Neural crest cell (in vitro differentiated cells): Measurements from ENCODE around the gene RNF145. TPM values are rescaled to one million over a fixed set of nuclear protein-coding genes. Genes with fewer than 3 reads are reported as not detected.

ENCODE experiments used
- DNase-seq: peaks from one replicate; pipeline ENCODE4 v3.0.0; 2021; ENCODE audit warnings: low read depth, mixed read lengths, low spot score
- H3K27ac Mint-ChIP-seq: one replicate; pipeline ENCODE4 v1.8.0; 2021; ENCODE audit warnings: mild to moderate bottlenecking, mixed read lengths; ENCODE audit not compliant: unreplicated experiment
- H3K27me3 Mint-ChIP-seq: 2 replicates; pipeline ENCODE4 v1.8.0; 2021; ENCODE audit warnings: low read depth, mild to moderate bottlenecking, mixed read lengths
- H3K36me3 Mint-ChIP-seq: 2 replicates; pipeline ENCODE4 v1.8.0; 2021; ENCODE audit warnings: low read depth, mild to moderate bottlenecking, mixed read lengths
- H3K4me1 Mint-ChIP-seq: 2 replicates; pipeline ENCODE4 v1.8.0; 2021; ENCODE audit warnings: mixed read lengths
- H3K4me3 Mint-ChIP-seq: one replicate; pipeline ENCODE4 v1.8.0; 2021; ENCODE audit warnings: mild to moderate bottlenecking, mixed read lengths
- H3K9me3 Mint-ChIP-seq: 2 replicates; pipeline ENCODE4 v1.8.0; 2021; ENCODE audit warnings: mixed read lengths
- CTCF ChIP-seq: fragments of 200-600 bp; sonication (generic); conservative IDR thresholded peaks from 2 replicates; pipeline ENCODE4 v1.5.0; 2021; ENCODE audit warnings: antibody characterized with exemption, mild to moderate bottlenecking
- total RNA-seq: library from RNA; stranded (reverse); gene quantifications from 2 replicates; pipeline ENCODE4 v1.2.1, GENCODE V29; 2021

Gene RNF145
- total RNA-seq, 1 donor from 2014 or later = 95.2 TPM

GRCh38 chr5:159227452-159227851 is 18.1 kb upstream of the RNF145 start:
- DNase-seq = no peak
- peaks cover 18% of the 10 kb centered on the region for H3K27me3 Mint-ChIP-seq
- no peaks in the 10 kb centered on the region for H3K36me3 Mint-ChIP-seq
- H3K4me1 Mint-ChIP-seq = no peaks in the 10 kb centered on the region
- H3K9me3 Mint-ChIP-seq = no peaks in the 10 kb centered on the region
- TF ChIP-seq CTCF = no peak
- no peak overlapping the region for H3K27ac Mint-ChIP-seq
- H3K4me3 Mint-ChIP-seq = no peak overlapping the region

GRCh38 chr5:159226451-159226850 is 17.1 kb upstream of the RNF145 start:
- TF ChIP-seq CTCF = no peak
- H3K4me1 Mint-ChIP-seq = no peaks in the 10 kb centered on the region
- H3K9me3 Mint-ChIP-seq = no peaks in the 10 kb centered on the region
- H3K27ac Mint-ChIP-seq = no peak overlapping the region
- DNase-seq = no peak
- no peaks in the 10 kb centered on the region for H3K36me3 Mint-ChIP-seq
- peaks cover 14% of the 10 kb centered on the region for H3K27me3 Mint-ChIP-seq
- no peak overlapping the region for H3K4me3 Mint-ChIP-seq

GRCh38 chr5:159224471-159224870 is 15.1 kb upstream of the RNF145 start:
- no peak for TF ChIP-seq CTCF
- Mint-ChIP-seq H3K36me3 (no peaks in the 10 kb centered on the region), H3K4me1 (no peaks in the 10 kb centered on the region), H3K4me3 (no peak overlapping the region), H3K27ac (peak overlapping the region; percentile 27), H3K27me3 (peaks cover 3% of the 10 kb centered on the region), H3K9me3 (no peaks in the 10 kb centered on the region)
- DNase-seq = no peak

GRCh38 chr5:159223469-159223868 is 14.1 kb upstream of the RNF145 start:
- H3K4me1 Mint-ChIP-seq = no peaks in the 10 kb centered on the region
- no peaks in the 10 kb centered on the region for H3K36me3 Mint-ChIP-seq
- H3K4me3 Mint-ChIP-seq = no peak overlapping the region
- H3K27ac Mint-ChIP-seq = no peak overlapping the region
- DNase-seq = no peak
- H3K27me3 Mint-ChIP-seq = peaks cover 3% of the 10 kb centered on the region
- no peaks in the 10 kb centered on the region for H3K9me3 Mint-ChIP-seq
- no peak for TF ChIP-seq CTCF

DNA sequence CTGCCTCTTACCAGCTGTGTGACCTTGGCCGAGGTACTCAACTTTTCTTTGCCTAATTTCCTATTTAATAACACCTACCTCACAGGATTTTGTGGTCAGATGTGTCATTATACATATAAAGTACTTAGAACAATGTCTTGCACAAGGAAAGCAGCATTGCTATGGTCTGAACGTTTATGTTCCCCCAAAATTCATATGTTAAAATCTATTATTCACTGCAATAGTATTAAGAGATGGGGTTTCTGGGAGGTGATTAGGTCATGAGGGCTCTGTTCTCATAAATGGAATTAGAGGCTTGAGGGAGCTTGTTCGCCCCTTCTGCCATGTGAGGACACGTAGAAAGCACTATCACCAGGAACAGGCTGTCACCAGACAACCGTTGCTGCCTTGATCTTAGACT is 10.9 kb upstream of the RNF145 start:
- no peak overlapping the region for H3K4me3 Mint-ChIP-seq
- no peaks in the 10 kb centered on the region for H3K9me3 Mint-ChIP-seq
- H3K27me3 Mint-ChIP-seq = peaks cover 3% of the 10 kb centered on the region
- peaks cover 3% of the 10 kb centered on the region for H3K4me1 Mint-ChIP-seq
- no peak for DNase-seq
- TF ChIP-seq CTCF = no peak
- no peaks in the 10 kb centered on the region for H3K36me3 Mint-ChIP-seq
- no peak overlapping the region for H3K27ac Mint-ChIP-seq

DNA sequence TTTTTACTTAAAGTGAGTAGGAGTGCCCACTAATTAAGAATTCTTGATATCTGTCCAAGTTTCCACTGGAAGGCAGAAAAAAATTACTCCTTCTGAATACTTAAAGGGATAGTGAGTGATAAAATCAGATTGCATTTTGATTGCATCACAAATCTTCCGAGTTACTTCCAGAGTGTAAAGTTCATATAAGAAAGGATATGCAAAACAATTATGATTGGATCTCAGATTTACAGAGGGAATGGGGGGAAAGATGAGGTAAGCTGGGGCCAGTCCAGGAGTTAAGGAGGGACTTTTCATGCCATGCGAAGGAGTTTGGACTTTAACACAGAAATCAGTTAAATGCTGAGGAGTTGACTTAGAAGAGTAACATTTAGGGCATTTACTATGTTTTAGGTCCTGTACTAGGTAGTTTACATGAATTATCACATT is 9.3 kb upstream of the RNF145 start:
- H3K4me1 Mint-ChIP-seq = peaks cover 3% of the 10 kb centered on the region
- no peak overlapping the region for H3K4me3 Mint-ChIP-seq
- H3K27ac Mint-ChIP-seq = no peak overlapping the region
- peaks cover 3% of the 10 kb centered on the region for H3K27me3 Mint-ChIP-seq
- DNase-seq = no peak
- no peak for TF ChIP-seq CTCF
- no peaks in the 10 kb centered on the region for H3K36me3 Mint-ChIP-seq
- H3K9me3 Mint-ChIP-seq = no peaks in the 10 kb centered on the region
